ENCODE results near the gene BABAM2. TPM values are rescaled to one million over a fixed set of nuclear protein-coding genes. Genes with fewer than 3 reads are reported as not detected.

BABAM2 gene
- total RNA-seq, 4 donors from 2014 or later, result 35.5 to 44.9 (median 39.9) TPM

DNA sequence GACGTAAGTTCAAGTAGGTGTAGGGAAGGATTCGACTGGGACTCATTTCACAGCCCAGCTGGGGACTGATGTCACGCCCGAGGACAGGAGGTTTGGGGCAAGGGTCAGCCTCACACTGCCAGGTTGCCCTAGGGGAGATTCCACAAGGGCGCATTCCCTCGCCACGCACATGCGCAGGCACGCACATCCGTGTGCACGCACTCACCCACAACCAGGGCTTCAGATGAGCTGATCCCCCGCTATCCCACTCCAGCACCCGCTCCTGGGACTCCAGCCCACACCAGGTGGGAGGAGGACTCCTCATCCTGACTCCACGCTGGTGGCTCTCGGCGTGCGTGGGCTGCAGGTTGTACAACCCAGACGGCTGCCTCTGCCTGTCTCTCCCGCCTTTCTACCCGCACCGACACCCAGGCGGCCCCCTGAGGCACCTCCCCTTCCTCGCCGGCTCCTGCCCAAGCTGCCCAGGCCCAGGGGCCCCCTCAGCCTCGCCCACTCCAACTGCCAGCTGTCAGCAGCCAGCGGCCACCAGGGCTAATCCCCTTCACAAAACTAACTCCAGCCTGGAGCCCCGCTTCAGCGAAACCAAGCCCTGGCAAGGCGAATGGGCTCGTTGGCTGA, 454.3 kb downstream of the BABAM2 start:
- DNase-seq (ENCODE audit: extremely low spot score), result no peak
- H3K36me3 ChIP-seq, result peaks cover 0 to 2% (median 0%) of the 10 kb centered on the region in 4 donors
- no peaks in the 10 kb centered on the region for H3K27me3 ChIP-seq
- TF ChIP-seq, protein P1, sequence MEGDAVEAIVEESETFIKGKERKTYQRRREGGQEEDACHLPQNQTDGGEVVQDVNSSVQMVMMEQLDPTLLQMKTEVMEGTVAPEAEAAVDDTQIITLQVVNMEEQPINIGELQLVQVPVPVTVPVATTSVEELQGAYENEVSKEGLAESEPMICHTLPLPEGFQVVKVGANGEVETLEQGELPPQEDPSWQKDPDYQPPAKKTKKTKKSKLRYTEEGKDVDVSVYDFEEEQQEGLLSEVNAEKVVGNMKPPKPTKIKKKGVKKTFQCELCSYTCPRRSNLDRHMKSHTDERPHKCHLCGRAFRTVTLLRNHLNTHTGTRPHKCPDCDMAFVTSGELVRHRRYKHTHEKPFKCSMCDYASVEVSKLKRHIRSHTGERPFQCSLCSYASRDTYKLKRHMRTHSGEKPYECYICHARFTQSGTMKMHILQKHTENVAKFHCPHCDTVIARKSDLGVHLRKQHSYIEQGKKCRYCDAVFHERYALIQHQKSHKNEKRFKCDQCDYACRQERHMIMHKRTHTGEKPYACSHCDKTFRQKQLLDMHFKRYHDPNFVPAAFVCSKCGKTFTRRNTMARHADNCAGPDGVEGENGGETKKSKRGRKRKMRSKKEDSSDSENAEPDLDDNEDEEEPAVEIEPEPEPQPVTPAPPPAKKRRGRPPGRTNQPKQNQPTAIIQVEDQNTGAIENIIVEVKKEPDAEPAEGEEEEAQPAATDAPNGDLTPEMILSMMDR (IDR thresholded peaks at IDR 0.05), result no peak
- TF ChIP-seq POLR2AphosphoS5 (IDR thresholded peaks at IDR 0.05) (no peak), EP300 (IDR thresholded peaks at IDR 0.05) (no peak), POLR2A (IDR thresholded peaks at IDR 0.05; ENCODE audit: low read depth) (no peak)
- intact Hi-C loops (cut with DNase I), result no loop called here
- 92% methylated on average over 22 of the region's 30 CpGs for WGBS
- no peak overlapping the region for H3K4me3 ChIP-seq
- H3K4me1 ChIP-seq, result peaks cover 24 to 55% (median 37%) of the 10 kb centered on the region in 4 donors
- H3K9me3 ChIP-seq, result no peaks in the 10 kb centered on the region
- H3K27ac ChIP-seq (replicated peaks in 1 of 4), result no peak overlapping the region

DNA sequence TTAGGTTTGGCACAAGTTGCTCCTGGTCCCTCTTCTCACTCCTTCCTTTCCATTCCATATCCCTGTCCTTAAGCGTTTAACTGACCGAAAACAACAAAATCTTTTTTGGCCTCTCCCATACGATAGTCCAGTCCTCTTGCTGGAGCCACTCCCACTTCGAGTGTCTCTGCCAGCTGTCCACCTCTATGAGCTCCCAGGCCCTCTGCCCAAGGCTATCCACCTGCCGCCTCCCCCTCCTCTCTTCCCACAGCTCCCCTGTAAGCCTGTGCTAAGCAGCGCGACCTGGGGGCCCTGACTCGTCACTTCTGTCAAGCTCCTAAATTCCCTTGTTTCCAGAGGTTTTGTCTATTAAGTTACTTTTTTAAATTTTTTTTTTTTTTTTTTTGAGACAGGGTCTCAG, 455.1 kb downstream of the BABAM2 start:
- DNase-seq (ENCODE audit: extremely low spot score), result no peak
- Histone ChIP-seq H3K4me1 (peaks cover 24 to 53% (median 36%) of the 10 kb centered on the region in 4 donors), H3K27me3 (no peaks in the 10 kb centered on the region), H3K9me3 (no peaks in the 10 kb centered on the region), H3K4me3 (no peak overlapping the region), H3K27ac (replicated peaks in 1 of 4) (no peak overlapping the region), H3K36me3 (no peaks in the 10 kb centered on the region)
- WGBS, result 77% methylated on average over 8 of the region's 8 CpGs
- intact Hi-C loops (cut with DNase I), result no loop called here
- TF ChIP-seq POLR2AphosphoS5 (IDR thresholded peaks at IDR 0.05), result no peak
- no peak for TF ChIP-seq POLR2A (IDR thresholded peaks at IDR 0.05; ENCODE audit: low read depth)
- no peak for TF ChIP-seq EP300 (IDR thresholded peaks at IDR 0.05)
- TF ChIP-seq, protein P1 (IDR thresholded peaks at IDR 0.05), result no peak

DNA sequence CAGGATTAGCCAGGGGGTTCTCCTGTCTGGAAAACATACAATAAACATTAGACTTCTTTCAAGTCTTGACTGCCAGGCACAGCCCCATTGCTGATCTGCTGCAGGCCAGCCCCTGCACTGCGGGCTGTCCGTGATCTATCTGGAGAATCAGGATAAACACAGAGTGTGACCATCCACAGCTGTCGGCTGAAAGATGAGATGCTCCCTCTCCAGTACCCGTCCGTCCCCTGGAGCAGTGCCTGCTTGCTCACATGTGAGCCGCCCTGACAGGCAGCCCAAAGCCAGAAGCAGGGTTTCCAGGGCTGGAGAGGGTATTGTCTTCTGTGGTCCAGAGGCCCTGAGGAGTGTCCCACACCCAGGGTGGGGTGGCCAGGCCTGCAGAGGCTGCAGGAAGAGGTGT, 456.1 kb downstream of the BABAM2 start:
- H3K4me1 ChIP-seq, result peaks cover 15 to 44% (median 27%) of the 10 kb centered on the region in 4 donors
- no peak overlapping the region for H3K27ac ChIP-seq (replicated peaks in 1 of 4)
- no peaks in the 10 kb centered on the region for H3K27me3 ChIP-seq
- no peak overlapping the region for H3K4me3 ChIP-seq
- H3K9me3 ChIP-seq, result no peaks in the 10 kb centered on the region
- no peak for DNase-seq (ENCODE audit: extremely low spot score)
- H3K36me3 ChIP-seq, result no peaks in the 10 kb centered on the region
- intact Hi-C loops (cut with DNase I), result no loop called here
- WGBS, result 74% methylated on average over 4 of the region's 6 CpGs
- TF ChIP-seq POLR2A (IDR thresholded peaks at IDR 0.05; ENCODE audit: low read depth) (no peak), POLR2AphosphoS5 (IDR thresholded peaks at IDR 0.05) (peak in 1 of 2 donors; percentile 8), EP300 (IDR thresholded peaks at IDR 0.05) (no peak)
- TF ChIP-seq, protein P1 (IDR thresholded peaks at IDR 0.05), result no peak

DNA sequence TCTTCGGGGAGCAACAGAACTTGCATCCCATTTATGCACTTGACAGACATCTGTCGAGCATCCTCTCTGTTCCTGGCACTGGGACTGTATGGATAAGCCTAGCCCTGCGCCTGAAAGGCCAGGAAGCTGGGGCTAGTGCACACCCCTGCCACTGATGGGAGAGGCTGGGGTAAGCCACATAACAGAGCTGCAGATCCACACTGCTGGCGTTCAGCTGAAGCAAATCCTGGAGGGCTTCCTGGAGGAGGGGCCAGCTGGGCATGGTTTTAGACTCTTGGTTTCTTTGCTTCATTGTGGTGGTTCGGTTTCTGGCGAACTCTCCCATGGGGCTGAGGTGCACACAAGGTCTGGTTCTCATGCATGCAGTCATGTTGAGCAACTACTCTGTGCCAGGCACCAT, 456.7 kb downstream of the BABAM2 start:
- TF ChIP-seq, protein P1 (IDR thresholded peaks at IDR 0.05), result no peak
- TF ChIP-seq POLR2AphosphoS5 (IDR thresholded peaks at IDR 0.05) (no peak), EP300 (IDR thresholded peaks at IDR 0.05) (no peak), POLR2A (IDR thresholded peaks at IDR 0.05; ENCODE audit: low read depth) (no peak)
- H3K36me3 ChIP-seq, result no peaks in the 10 kb centered on the region
- 96% methylated on average over 5 of the region's 6 CpGs for WGBS
- no peaks in the 10 kb centered on the region for H3K9me3 ChIP-seq
- DNase-seq (ENCODE audit: extremely low spot score), result no peak
- H3K27me3 ChIP-seq, result no peaks in the 10 kb centered on the region
- peaks cover 9 to 38% (median 21%) of the 10 kb centered on the region in 4 donors for H3K4me1 ChIP-seq
- intact Hi-C loops (cut with DNase I), result no loop called here
- H3K4me3 ChIP-seq, result no peak overlapping the region
- no peak overlapping the region for H3K27ac ChIP-seq (replicated peaks in 1 of 4)

DNA sequence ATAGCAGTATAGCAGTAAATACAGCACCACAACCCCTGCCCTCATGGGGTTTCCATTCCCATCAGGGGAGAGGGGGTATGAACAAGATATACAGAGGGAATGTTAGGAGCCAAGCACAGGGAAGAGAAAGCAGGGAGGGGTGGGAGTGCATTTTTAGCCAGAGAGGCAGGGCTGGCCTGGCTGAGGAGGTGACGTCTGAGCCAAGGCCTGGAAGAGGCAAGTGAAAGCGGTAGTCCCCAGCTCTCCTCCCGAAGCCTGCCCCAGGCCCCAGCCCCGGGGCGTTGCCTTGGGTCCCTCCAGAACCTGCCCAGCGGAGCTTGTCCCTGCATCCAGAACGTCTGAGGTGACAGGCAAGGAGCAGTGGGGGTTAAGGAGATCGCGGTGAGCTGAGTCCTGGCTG, 457.1 kb downstream of the BABAM2 start:
- Histone ChIP-seq H3K4me1 (peaks cover 5 to 34% (median 17%) of the 10 kb centered on the region in 4 donors), H3K36me3 (no peaks in the 10 kb centered on the region), H3K27ac (replicated peaks in 1 of 4) (no peak overlapping the region), H3K9me3 (no peaks in the 10 kb centered on the region), H3K4me3 (no peak overlapping the region), H3K27me3 (no peaks in the 10 kb centered on the region)
- 79% methylated on average over 9 of the region's 9 CpGs for WGBS
- no peak for DNase-seq (ENCODE audit: extremely low spot score)
- TF ChIP-seq, protein P1 (IDR thresholded peaks at IDR 0.05), result no peak
- no peak for TF ChIP-seq POLR2A (IDR thresholded peaks at IDR 0.05; ENCODE audit: low read depth)
- intact Hi-C loops (cut with DNase I), result no loop called here

All from esophagus muscularis mucosa (tissue), 4 donors.